T-helper 1 cell (primary cell): ENCODE data around the gene KCNG2.

ENCODE experiments used
- DNase-seq, 5 donors: peaks; one replicate each; pipeline ENCODE4 v3.0.0-alpha.2; 2012 to 2020

Gene KCNG2

DNA sequence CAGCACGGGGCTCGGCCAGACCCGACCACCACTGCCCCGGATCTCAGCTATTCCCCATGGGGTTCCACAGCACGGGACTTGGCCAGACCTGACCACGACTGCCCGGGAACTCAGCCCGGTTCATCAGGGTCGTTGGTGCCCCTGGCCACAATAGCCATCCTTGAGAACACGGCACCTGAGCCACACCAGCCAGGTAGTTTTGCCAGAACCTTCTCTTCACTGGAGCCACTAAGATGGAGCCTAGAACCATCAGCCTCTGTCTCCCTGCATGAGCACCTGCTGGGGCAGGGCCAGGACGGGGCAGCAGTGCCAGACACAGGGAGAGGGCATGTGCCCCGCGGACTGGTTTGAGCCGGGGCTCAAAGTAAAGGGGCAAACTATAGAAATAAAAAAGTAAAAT is 11.4 kb upstream of the KCNG2 start:
- DNase-seq: no peak

DNA sequence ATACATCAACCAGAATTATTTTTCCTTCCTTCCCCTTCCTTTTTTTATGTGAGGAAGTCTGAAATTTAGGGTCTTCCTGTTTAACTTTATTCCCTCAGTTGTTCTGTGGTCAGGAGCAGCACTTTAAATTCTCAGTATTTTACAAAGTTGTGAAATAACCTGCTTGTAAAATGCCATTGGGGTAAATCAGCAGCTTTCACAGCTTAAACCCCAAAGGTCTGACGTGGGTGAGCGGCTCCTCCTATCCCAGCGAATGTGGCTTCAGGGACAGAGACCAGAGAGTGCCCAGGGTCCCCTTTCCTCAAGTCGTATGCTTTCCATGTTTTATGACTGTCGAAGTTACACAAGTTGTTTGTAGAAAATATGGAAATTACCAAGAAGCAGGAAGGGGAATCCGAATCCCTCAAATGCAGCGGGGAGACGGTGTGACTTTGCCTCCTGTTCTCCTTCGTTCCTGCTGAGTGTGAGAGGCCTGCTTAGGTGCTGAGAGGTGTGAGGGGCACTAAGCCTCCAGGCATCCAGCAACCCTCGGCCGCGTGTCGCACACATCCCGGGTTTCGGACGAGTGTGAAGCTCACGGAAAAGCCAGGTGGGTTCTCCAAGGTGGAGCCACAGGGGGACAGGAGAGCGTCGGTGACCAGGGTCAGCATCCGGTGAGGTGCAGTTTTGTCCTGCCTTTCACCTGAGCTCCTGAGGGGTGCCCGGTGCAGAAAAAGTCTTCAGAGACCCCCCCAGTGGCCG is 10.8 kb upstream of the KCNG2 start:
- no peak for DNase-seq

DNA sequence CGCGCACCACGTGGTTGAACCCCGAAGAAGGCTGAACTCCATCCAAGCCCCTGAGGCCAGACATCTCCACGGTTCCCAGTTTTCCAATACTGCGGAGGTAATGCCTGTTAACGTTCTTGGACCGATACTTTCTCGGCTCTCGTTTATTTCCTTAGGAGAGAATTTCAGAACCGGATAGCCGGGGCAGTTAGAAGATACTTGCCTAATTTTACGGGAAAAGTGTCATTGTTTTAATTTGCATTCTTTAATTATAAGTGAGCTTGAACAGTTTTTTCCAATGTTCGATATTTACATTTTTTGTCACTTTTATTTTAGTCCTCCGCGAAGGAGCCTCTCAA is 10.2 kb upstream of the KCNG2 start:
- DNase-seq: no peak

DNA sequence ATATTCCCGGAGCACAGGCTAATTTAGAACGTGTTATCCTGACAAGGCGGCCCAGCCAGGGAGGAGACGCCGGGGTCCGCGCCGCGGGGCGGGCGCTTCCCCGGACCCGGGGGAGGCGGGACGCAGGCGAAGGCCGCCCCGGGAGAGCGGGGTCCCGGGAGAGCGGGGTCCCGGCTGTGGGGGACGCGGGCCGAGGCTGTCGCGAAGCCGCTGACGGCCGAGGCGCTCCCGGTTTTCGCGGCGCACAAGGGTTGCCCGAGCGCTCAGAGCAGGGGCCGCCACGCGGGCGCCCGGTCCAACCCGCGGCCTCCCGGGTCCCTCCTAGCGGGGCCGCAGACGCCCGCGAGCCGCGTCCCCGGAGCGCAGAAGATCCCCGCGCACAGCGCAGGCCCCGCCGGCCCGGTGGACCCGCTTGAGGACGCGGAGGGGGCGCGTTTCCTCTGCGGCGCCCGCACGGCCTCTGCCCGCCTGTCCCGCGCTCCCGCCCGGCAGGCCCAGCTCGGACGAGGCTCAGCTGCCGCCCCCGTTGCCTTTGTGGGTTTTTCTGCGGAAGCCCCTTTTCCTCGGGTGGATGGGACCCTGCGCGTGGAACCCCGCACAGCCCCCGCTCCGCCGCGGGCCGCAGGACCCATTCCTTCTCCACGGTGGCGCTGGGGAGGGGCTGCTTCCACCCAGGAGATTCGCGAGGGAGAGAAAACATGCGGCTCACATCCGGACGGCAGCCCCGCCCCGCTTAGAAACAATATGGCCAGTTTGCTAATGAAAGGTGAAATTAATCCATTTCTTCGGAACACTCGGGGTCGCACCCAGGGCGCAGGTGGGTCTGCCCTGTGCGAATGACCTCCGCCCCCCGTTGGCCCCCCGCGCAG is 9.6 kb upstream of the KCNG2 start:
- DNase-seq: no peak

DNA sequence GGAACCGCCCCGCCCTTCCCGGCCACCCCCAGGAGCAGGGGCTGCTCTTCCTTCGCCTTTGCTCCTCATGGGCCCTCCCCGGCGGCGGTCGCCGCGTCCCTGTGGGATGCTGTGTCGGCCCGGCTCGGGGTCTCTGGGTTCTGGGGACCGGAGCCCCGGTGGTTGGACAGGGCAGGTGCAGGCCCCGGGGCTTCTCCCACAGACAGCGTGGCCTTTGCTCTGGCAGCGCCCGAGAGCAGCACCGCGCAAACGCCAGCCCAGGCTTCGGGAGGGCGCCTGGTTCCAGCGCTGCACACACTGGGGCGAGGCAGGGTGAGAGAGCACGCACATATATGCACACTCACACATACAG is 9.0 kb upstream of the KCNG2 start:
- no peak for DNase-seq

DNA sequence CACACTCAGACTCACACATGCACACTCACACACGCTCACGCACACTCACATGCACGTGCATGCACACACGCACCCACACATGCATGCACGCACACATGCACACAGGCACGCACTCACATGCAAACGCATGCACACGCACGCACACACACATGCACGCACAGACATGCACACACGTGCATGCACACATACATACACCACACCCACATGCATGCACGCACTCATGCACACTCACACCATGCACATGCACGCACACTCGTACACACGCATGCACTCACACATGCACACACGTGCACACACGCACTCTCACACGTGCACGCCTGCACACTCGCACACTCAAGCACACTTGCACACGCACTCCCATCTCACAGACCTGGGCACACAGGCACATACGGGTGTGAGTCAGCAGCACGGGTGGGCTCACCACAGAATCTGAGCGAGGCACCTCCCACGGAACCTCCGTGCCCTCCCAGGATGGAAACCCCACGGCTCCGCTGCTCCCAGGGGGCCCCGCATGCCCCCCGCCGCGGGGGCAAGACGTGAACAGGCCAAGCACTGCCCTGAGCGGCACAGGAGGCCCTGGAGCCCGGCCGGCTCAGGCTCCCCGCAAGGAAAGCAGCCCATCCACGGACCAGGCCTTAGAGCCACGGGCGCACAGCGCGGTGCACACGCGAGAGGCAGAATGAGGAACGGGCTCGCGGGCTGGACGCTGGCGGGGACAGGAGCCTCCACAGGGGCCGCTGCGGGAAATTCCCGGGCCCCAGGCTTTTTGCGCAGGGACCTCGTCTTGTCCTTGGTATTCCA is 8.4 kb upstream of the KCNG2 start:
- no peak for DNase-seq

DNA sequence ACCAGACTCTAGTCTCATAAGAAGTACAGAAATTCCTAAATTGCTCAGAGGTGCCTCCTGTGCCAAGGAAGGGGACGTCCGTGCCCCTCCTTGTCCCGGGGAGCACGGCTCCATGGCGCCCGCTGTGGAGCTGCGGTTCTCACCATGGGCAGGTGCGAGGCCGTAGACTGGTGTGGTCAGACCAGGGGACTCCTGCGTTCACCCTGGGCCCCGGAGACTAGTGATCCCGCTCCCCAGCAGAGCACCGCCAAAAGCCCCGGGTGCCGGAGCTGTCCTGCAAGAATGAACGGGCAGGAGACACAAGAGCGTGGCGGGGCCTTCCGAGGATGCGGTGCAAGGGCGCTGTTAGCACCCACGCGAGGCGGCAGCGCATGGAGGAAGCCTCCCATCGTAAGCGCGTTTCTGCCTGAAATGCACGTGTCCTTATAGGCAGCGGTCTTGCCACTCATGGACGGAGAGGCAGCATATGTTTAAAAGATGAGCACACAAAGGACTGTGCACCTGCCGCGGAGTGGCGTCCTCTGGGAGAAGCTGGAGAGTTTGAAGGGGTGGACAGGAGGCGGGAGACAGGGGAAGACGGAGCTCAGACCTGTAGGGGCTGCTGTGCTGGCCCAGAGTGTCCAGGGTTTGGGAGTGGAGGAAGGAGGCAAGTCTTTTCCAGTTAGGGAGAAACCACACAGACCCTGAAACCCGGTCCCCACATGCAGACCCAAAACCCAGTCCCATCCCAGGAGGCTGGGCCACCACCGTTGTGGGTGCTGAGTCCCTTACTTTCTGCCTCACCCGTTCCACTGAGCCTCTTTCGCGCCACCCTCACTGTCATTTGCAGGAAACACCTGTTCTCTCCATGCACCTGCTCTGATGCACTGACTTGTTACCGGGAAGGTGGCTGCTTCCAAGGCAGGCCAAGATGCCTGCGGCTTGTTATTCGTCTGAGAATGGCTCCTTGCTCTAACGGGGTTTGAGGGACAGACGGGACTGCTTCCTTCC is 7.5 kb upstream of the KCNG2 start:
- no peak for DNase-seq

DNA sequence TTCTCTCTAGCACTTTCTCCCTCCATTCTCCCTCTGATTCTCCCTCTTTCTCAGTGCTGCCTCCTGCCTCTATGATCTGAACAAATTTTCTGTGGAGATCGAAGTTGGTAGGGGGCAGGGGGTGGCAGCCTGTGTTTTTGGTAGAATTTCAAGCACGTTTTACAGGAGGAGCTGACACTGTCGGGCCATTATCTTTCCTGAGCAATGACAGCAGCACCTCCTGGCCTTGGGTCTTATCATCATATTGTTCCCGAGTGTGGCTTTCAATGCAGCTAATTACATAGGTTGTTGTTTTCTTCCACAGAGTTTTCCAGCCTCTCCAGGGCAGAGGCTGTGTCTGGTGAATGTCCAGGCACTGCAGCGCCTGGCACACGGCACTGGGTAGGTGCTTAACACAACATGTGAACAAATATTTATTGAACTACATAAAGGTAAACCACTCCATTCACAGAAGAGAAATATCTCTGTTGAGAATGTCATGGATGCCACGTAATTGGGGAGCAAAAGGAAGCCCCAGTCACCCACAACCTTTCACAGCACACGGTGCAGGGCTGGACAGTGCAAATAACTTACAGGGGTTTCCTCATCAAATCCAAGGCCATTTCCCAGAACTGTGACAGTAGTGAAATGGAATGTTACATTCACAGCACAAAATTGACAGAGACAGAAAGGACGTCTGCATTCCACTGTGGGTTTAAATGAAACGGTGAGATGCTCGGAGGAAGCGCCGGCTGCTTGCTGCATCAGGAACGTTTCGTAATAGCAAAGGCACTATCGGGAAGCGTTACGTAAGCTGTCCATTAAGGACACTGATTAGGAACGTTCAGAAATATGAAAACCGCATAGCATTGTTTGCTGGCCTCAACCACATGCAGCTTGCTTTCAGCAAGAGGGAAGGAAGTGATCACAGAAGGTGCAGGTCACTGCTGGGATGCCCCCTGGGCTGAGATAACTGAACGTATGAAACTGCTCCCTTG is 6.5 kb upstream of the KCNG2 start:
- no peak for DNase-seq

DNA sequence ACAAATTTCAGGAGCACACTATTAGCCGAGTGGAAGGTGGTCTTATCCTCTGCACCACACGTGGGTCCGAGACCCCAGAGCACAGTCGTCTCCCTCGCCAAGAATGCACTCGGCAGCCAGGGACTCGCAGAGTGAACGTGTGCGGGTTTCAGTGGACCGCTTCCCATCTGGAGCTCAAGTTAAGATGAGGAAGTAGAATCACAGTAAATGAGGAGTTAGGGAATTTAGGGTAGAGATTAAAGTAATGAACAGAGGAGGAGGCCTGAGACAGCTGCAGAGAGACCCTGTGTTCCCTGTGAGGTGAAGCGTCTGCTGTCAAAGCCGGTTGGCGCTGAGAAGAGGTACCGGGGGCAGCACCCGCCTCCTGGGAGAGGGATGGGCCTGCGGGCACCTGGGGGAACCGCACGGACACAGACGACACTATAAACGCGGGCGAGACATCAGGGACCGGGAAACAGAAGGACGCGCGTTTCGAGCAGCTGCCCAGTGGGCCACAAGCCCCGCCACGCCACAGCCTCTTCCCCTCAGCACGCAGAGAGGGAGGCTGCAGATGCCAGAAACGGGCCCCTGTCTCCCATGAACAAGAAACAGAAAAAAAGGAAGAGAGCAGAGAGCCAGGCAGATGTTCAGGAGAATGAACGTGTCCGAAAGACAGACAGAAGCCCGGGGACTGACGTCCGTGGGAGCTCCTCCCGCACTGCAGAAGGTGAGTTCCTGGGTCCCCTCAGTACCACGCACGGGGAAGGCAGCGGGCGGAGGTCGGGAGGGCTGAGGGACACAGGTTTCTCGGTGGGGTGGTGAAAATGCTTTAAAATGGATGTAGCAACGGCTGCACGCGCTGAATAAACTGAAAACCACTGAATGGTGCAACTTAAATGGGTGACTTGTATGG is 5.4 kb upstream of the KCNG2 start:
- no peak for DNase-seq

DNA sequence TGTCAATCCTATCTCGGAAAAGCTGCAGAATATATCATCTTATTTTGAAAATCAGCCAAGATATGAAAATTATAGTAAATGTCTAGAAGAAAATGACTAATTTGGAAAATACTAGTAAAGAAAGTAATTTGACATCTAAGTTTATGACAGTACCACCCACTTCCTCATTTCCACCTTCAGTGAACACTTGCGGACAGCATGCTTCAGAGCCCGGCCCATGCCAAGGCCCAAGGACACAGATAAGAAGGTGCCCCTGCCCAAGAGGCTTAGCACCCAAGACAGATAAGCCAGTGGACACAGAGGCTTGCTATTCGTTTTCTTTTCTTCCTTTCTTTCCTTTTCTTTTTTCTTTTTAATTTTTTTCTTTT is 4.8 kb upstream of the KCNG2 start:
- DNase-seq: no peak

DNA sequence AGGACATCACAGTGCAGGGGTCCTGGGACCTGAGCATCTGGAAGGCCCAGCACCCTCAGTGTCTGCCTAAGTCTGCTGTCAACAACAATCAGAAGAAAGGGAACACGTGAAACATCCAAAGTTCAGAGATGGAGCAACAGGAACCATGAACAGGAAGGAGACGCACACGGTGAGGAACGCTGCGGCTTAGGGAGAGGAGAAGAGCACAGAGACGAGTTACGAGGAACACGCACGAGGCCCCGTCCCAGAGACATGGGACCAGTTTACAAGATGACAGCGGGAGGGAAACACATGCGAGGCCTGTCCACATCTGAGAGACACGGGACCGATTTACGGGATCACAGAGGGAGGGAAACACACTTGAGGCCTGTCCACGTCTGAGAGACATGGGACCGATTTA is 2.9 kb upstream of the KCNG2 start:
- no peak for DNase-seq

DNA sequence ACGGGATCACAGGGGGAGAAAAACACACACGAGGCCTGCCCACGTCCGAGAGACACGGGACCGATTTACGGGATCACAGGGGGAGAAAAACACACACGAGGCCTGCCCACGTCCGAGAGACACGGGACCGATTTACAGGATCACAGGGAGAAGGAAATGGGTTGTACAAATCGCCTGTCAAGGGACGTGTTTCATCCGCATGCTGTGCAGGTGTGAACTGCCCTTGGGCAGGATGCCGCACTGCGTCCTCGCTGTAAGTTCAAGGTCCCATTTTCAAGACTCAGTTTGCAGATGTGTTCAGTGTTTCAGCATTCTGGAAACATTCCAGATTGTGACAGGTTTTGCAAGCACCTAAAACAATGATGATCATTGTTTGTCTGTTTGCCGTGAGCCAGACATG is 2.3 kb upstream of the KCNG2 start:
- DNase-seq: no peak

DNA sequence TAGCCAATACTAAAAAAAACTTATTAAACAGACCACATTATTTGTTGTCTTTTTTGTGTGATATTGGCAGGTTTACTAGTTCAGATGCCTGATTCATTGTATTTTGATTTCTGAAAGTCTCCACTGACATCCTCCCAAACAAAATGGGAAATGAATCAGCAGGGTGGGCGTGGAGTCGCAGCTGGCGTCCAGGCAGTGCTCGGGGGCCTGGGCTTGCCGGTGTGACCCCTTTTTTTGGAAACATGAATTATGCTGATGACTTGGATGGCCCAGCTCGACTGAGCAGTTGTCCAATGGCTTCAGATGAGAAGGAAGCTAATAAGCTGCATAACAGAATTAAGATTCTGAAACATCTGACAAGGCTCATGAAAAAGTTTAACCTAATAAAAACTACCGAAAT is 1.7 kb upstream of the KCNG2 start:
- no peak for DNase-seq

DNA sequence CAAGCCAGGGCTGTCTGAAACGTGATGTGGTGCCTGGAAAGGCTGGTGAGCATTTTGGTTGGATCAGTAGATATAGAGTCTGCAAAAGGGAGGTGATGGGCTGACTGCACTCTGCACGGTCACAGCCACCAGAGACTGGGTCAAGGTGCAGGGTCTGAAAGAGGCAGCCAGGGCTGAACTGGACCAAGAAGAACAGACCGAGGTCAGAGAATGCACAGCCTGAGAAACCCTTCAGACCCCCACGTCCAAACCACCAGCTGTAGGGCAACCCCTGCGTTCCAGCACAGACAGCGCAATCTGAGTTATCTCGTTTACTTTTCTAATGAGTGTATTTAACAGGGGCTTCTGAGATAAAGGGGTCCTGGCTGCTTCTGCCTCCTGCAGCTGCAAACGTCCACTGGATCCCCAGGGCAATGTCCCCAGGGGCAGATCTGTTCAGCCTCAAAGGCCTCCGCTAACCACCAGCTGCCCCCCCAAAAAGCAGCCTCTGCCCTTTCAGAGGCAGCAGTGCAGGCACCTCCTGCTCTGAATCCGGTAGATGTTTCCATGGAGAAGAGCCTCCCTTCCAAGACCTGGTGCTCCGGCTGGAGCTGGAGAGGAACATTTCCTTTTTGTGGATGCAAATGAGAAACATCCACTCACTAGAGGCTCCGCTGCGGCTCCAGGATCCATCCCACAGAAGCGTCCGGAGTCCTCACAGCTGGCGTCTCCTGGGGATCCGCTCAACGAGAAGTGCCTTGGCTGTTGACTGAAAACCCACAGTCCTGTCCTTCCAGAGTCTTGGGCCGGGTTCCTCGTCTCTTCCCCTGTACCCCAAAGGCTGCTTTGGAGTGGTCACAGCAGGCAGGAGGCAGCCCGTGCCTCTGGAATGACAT is 970 bp upstream of the KCNG2 start:
- DNase-seq: no peak

DNA sequence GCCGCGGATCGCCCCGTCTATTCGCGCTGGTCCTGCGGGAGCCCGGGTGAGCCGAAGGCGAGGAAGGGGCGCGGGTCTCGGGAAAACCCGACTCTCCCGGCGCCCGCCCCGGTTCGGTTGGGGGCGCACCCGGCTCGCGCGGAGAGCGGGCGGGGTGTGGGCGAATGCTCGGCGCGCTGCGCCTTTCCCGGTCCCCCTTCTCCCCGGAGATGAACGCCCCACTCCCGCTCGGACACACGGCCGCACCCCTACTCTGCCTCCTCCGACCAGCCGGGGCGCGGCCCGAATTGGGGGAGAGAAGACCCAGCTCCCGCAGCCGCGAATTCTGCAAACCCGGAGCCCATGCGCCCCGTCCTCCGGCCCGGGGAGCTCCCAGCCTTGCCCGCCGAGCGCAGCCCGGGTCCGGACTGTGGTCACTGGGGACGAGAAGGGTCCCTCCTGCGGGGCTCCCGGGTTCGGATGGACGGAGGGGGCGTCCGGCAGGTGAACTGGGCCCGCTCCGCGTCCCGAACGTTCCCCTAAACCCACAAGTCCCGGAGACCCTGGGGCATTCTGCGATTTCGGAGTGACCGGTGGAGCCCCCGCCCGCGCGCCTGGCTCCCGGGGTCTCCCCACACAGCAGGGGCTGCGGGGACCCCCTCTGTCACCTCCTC is 734 bp downstream of the KCNG2 start:
- DNase-seq: no peak

DNA sequence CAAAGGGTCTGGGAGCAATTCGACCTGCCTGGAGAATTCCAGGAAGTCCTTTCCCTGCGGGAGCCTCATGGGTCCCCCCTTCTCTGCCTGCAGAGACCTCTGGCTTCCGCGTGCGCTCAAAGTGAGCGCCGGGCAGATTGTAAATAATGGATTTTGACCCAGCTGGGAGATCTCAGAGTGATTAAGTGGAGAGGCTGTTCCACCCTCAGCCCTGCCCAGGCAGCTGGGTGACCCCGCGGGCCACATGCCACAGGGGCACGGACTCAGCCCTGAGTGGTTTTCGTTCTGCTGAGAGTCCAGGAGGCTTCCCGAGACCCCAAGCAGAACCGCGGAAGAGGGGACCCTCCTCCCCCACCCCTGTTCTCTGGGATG is 1.2 kb downstream of the KCNG2 start:
- DNase-seq: no peak

DNA sequence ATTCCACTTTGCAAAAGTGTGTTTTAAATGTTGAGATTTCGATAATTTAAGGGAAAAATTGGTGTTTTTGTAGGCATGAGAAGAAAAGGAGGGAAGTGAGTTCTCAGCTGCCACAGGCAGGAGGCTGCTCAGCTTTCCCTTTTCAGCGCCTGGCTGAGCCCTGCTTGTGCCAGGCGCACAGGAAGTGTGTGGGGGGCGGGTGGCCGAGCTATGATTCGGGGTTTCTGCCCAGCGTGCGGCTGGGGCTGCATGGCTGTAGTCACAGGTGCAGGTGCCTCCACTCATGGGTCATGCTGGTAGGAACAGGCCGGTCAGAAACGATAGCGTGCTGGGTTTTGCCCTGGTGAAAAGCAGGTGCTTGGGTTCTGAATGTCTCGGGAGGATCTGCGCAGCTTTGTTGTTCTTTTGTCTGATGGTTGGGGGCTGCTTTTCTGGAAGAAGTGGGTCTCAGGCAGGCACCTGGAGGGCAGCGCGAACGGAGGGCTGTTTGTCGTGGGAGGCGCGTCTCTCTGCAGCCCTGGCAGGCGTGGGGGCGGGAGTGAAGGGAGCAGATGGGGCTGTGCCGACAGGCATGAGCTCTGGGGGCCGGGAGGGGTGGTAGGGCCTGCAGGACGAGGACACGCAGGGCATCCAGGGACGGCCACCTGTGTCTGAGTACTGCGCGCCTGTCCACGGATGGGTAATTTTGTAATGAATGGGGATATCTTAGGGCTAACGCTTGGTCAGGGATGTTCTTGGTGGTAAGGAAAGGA is 2.1 kb downstream of the KCNG2 start:
- DNase-seq: no peak
